ENCODE measurements around the gene SEPTIN8. TPM values are rescaled to one million over a fixed set of nuclear protein-coding genes. Genes with fewer than 3 reads are reported as not detected.

Gene SEPTIN8
- polyA plus RNA-seq, 4 donors: 75.6 to 90.5 (median 80.4) TPM

GRCh38 chr5:132767150-132767549, 9.9 kb downstream of the SEPTIN8 start:
- no peak for DNase-seq (ENCODE audit: low read depth in 4 of 4, low spot score in 3 of 4)

DNA sequence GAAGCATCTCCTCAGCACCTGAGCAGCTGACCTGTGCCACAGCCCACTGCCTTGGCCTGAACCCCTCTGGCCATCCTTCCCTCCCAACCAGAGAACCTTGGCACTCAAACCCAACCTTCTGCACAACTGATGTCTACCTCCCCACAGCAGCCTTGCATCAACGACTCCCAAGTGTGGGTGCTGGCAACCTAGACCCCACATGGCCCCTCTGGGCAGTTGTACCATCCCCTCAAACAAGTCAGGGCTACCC, 10.3 kb downstream of the SEPTIN8 start:
- no peak for DNase-seq (ENCODE audit: low read depth in 4 of 4, low spot score in 3 of 4)

GRCh38 chr5:132766020-132766805, 10.8 kb downstream of the SEPTIN8 start:
- DNase-seq (ENCODE audit: low read depth in 4 of 4, low spot score in 3 of 4): no peak

DNA sequence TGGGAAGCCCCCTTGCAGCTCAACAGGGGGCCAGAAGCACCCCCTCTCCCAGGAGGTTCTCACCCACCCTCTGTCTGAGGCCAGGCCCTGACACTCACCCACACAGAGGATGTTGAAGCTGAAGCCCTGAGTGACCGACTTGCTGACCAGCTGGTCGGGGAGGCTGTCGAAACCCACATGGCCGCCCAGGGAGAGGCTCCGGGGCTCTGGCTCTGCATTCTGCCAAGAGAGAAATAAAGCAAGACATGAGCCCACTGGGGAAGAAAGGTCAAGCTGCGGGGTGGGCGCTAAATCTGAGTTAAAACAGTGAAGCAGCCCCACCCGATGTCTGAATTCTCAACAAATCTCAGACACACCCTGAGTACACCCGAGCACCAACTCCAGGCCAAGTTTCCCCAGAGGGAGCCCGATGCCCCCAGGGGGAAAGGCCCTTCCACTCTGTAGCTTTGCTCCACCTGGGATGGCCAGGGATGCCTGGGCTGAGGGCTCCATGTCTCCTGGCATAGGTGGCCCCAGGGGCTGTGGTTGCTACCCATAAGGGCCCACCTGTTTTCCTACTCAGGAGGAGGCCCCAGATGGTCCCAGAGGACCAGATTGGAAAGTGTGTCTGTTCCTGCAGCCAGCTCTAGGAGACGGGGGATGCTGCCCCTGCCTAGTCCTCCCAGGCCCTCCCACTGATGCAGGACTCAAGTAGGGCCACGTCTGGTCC, 11.6 kb downstream of the SEPTIN8 start:
- no peak for DNase-seq (ENCODE audit: low read depth in 4 of 4, low spot score in 3 of 4)

- DNase-seq (ENCODE audit: low read depth in 4 of 4, low spot score in 3 of 4): no peak
These were observed 12.3 kb downstream of the SEPTIN8 start for GRCh38 chr5:132764671-132765238.

DNA sequence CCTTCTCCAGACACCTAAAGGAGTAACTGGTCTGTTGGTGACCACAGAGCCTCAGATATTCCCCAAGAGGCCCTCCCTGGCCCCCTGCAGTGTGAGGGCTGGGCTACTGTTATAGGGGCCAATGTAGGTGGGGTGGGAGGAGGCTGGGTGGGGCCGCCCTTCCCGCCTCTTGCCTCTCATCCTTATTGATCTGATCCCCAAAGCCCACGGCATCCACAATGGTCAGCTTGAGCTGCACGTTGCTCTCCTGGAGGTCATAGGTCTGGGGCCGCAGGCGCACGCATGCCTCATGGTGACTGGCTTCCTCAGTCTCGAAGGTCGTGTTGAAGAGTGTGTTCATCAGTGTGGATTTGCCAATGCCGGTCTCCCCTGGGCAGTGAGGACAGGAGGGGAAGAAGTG, 13.0 kb downstream of the SEPTIN8 start:
- no peak for DNase-seq (ENCODE audit: low read depth in 4 of 4, low spot score in 3 of 4)

DNA sequence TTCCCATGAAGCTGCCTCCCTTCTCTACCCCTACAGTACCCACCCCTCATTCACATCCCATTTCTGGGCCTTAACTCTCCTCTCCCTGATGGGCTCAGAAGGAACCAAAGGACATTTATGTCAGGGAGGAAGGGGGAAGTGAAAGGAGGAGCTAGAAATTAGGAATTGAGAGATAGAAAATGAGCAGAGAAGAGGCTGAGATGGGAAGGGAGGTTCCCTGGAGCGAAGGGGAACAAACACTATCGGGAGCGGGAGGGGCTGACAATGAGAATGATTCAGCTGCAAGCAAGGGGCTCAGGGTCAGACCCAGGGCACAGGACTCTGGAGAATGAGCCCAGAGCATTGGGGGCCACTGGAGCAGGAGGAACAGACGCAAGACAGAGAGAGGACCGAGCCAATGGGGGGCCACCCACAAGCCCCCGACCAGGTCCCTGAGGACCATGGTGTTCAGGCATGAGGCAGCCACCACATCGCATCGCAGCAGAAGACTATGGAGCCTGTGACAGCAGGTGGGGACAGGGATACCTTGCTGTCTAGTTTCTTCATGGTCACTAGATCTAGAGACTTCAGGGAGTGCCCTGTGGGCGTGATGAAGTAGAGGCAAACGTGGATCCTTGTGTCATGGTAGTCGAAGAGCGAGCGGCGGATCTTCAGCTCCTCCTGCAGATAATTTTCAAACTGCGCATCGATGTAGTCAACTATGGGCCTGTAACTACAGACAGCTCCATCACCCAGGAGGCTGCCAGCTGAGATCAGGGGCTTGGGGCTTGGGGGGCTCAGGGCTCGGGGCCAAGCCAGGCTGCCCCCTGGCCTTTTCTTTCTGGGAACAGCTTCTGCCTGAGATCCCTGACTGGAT, 13.6 kb downstream of the SEPTIN8 start:
- DNase-seq (ENCODE audit: low read depth in 4 of 4, low spot score in 3 of 4): no peak

DNA sequence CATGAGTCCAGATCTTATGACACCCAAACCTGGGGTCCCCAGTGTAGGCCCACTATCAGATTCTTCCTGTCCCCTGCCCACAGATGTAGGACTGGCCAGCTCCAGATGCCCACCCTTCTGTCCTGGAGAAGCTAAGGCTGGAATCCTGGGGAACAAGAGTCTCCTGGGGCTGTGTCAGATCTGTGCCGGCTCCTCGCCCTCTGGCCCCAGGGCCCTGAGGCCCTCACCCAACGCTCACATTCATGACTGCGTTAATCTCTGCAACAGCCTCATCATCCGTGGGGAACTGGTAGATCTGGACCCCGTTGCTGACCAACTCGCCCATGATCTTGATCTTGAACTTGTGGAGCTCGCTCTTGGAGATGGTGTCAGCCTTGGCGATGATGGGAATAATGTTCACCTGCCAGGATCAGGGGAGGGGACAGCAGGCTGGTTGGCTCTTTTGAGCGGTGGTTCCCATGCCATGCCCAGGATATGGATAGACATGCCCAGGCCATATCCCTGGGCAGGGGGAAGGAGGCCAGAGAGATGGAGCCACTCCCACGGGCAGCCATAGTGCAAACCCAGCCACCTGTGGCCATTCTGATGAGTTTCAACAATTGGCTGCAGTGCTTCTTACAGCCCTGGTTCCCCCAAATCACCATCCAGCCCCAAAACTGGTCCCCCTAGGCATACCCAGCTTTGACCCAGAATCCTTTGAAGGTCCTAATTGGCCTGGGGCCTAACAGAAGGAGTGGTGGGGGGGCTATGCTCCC, 14.6 kb downstream of the SEPTIN8 start:
- no peak for DNase-seq (ENCODE audit: low read depth in 4 of 4, low spot score in 3 of 4)

DNA sequence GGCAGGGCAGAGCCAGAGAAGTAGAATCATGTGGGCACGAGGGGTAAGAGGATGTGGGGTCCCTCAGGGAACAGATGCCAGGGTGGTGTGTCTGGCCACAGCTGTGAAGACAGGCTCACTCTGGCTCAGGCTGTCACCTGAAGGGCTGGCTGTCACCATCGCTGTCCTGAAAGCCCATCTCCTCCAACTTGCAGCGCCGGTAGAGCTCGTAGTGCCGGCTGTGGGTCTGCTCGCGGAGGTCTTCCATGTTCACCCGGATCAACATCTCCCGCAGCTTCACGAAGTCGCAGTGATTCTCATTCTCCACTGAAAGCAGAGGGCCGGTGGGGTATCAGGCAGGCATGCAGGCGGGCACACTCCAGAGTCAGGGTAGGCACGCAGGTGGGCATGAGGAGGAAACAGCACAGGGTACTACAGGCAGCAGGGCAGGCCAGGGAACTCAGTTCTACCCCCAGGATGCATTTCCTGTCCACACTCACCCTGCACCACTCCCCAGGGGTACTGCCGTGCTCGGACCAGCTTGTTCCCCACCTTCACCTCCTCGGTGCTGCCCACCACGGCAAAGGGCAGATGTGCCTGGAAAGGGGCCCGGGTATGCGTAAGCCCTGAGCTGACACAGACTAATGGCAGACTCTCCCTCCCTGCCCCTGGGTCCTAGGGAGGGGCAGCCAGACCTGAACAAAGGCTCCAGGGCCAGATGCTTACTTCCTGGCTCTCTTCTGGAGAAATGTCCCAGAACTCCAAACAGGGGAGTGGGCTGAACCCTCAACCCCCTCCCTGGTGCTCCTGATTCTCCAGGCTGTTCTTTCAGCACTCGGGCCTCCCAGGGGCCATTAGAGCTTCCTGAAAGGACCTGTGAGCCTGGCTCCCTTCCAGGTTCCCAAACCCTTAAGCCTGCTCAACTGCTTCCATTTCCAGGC, 15.5 kb downstream of the SEPTIN8 start:
- no peak for DNase-seq (ENCODE audit: low read depth in 4 of 4, low spot score in 3 of 4)

DNA sequence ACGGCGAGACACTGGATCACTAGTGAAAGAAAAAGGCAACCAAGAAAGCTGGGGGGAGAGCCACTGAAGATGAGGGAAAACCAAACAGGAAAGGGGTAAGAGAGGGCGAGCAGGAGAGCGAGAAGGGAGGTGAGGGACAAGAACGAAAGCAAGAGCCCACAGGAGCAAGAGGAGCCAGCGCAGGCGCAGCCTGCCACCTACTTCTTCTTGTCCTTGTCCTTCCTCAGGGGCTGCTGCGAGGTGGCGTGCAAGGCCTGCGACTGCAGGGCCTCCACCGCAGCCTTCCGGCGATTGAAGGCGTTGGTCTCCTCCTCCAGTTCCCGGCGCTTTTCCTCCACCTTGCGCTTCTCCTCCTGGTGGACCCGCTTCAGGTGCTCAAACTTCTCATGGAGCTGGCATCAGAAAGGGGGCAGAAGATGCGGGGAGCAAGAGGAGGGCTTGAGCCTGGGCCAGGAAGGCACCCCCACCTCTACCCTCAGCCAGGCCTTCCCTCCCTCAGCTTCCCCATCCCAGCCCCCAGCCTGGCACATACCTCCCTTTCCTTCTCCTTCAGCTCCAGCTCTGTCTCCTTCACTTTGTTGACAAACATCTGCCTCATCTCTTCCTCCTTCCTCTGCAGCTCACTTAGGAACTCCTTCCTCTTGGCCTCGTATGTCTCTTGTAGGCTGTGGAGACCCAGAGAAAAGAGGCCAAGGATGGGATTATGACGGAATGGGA, 16.3 kb downstream of the SEPTIN8 start:
- no peak for DNase-seq (ENCODE audit: low read depth in 4 of 4, low spot score in 3 of 4)

DNA sequence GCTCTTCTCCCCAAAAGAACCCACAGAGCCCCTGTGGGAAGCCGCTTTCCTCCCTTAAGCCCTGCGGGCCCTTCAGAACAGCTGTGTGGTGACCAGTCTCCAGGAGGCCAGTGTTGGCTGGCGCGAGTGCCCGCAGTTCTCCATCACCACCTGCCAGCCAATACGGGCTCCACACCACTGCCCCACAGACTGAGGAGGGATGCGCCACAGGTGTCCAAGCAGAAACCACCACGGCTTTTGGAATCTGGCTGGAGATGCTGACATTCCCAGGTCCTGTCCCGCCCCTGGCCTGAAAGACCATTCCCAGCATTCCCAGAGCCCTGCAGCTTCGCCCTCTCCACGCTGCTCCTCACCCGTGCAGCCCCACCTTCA, 17.0 kb downstream of the SEPTIN8 start:
- DNase-seq (ENCODE audit: low read depth in 4 of 4, low spot score in 3 of 4): no peak

DNA sequence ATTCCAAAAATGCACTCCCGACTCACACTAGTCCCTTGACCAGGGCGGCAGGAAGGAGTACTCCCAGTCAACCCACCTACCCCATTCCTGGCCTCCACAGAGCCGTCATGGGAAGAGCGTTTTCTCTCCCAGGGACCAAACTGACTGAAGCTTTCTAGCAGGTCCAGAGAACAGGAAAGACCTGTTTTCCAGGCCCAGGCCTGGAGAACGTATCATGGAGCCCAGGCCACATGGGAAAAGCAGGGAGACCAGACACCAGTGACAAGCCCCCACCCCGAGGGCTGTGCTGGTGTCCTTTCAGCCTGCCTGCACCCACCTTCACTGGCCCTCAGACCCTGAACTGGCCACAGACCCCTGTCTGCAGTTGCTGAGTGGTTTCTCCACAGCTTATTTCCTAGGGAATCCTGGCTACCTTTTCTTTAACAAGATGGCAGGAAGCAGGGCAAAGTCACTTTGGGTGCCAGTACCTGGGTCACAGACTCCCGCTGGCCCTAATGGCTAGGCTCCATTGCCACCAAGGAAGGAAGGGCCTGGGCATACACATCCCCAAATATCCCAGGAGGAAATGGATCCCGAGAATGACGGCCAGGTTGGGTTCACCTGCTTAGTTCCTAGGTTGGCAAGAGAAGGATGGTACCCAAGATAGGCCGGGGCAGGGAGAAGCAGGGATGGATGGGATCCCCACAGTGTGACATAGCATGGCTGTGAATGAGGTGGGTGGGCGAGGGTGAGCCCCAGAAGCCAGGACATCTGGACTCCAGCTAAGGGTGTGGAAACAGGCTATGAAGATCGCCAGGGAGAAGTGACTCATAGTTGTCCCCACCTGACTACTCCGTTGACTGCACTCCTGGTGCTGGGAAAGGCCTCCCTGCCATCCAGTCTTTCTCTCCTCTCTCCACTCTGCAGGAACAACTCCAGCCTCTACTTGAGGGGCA, 17.7 kb downstream of the SEPTIN8 start:
- DNase-seq (ENCODE audit: low read depth in 4 of 4, low spot score in 3 of 4): no peak

GRCh38 chr5:132758451-132758850, 18.6 kb downstream of the SEPTIN8 start:
- DNase-seq (ENCODE audit: low read depth in 4 of 4, low spot score in 3 of 4): no peak

DNA sequence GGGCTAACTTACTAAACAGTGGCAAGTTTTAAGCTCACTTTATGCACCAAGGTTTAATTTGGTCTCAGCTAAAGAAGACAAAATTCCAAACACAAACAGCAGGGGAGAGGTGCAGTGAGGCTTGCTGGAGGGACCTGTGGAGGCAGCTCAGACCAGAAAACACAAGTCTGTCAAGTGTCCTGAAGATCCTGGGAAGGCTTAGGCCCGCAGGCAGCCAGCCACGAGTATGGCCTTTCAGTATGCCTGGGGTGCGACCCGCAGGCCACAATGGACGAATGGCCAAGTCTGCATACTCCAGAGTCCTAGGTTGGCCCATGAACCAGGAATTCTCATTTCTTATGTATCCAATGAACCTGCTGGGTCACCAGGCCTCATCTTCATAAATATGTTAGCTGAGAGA, 20.5 kb downstream of the SEPTIN8 start:
- no peak for DNase-seq (ENCODE audit: low read depth in 4 of 4, low spot score in 3 of 4)

- DNase-seq (ENCODE audit: low read depth in 4 of 4, low spot score in 3 of 4): no peak
These were observed 22.1 kb downstream of the SEPTIN8 start for GRCh38 chr5:132754947-132755346.

DNA sequence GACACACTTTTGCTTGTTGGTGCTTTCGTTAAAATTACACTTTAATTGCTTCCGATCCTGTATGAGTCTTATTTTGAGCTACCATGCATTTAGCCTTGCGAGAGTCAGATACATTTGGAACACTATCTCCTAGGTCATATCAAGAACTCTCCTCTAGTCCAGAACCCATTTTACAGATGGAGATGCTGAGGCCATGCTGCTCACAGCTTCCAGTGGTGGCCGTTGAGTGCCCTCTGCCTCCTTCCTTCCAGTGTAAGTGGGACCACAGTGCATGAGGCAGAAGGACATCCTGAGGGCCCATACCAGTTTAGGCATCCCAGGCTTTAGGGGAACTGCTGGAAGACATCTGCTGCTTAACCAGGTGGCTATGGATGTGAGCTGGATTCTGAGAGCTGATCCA, 22.9 kb downstream of the SEPTIN8 start:
- DNase-seq (ENCODE audit: low read depth in 4 of 4, low spot score in 3 of 4): no peak

- DNase-seq (ENCODE audit: low read depth in 4 of 4, low spot score in 3 of 4): no peak
These were observed 23.7 kb downstream of the SEPTIN8 start for GRCh38 chr5:132753135-132753987.
